Motor neuron (in vitro differentiated cells): ENCODE results near the gene ALX4. TPM values are rescaled to one million over a fixed set of nuclear protein-coding genes. Genes with fewer than 3 reads are reported as not detected.

Experiments used
- total RNA-seq, 8 experiments: library from RNA; unstranded; fragments of 300-600 nt; gene quantifications; 2 replicates each; pipeline versions ENCODE4 v1.2.3 to v1.2.4, GENCODE V29; 2022

ALX4 gene
- total RNA-seq, 8 experiments from 2014 or later = 0.08 to 4.2 (median 0.31) TPM

Other genes with a start within 250 kb of the ALX4 start
- gene ACCS, start 243.9 kb downstream of the ALX4 start, total RNA-seq = 10 to 100 TPM in 3 of 8 experiments, 1 to 10 TPM in 3, under 1 TPM in 1, not detected in 1; 0.75 to 28.9 (median 4.6) TPM
- gene EXT2, start 214.5 kb downstream of the ALX4 start, total RNA-seq = 10 to 100 TPM; 29.3 to 96.9 (median 48.8) TPM